ENCODE data around the gene ZNF383.

DNA sequence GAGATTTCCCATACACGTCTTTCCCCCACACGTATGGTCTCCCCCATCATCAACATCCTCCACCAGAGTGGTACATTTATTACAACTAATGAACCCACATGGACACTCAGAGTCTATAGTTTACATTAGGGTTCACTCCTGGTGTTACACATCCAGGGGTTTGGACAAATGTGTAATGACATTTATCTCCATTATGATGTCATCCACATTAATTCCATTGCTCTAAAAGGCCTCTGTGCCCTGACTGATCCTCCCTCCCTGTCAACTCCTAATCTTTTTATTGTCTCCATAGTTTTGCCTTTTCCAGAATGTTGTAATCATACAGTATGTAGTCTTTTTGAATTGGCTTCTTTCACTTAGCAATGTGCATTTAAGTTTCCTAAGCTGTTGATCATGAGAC lies 8.2 kb downstream of the ZNF383 start:
- TF ChIP-seq, protein P1, sequence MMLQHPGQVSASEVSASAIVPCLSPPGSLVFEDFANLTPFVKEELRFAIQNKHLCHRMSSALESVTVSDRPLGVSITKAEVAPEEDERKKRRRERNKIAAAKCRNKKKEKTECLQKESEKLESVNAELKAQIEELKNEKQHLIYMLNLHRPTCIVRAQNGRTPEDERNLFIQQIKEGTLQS (IDR thresholded peaks at IDR 0.05; ENCODE audit: borderline replicate concordance, extremely low read depth, low read depth, low read length), result no peak
- TF ChIP-seq, protein P2, sequence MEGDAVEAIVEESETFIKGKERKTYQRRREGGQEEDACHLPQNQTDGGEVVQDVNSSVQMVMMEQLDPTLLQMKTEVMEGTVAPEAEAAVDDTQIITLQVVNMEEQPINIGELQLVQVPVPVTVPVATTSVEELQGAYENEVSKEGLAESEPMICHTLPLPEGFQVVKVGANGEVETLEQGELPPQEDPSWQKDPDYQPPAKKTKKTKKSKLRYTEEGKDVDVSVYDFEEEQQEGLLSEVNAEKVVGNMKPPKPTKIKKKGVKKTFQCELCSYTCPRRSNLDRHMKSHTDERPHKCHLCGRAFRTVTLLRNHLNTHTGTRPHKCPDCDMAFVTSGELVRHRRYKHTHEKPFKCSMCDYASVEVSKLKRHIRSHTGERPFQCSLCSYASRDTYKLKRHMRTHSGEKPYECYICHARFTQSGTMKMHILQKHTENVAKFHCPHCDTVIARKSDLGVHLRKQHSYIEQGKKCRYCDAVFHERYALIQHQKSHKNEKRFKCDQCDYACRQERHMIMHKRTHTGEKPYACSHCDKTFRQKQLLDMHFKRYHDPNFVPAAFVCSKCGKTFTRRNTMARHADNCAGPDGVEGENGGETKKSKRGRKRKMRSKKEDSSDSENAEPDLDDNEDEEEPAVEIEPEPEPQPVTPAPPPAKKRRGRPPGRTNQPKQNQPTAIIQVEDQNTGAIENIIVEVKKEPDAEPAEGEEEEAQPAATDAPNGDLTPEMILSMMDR (IDR thresholded peaks at IDR 0.05 in 2 of 3, conservative IDR thresholded peaks at IDR 0.05 in 1 of 3; ENCODE audit: control insufficient read depth in 2 of 3, extremely low read depth in 1 of 3, insufficient read depth in 1 of 3, low read depth in 3 of 3, low read length in 3 of 3), result no peak
- TF ChIP-seq, protein P3, sequence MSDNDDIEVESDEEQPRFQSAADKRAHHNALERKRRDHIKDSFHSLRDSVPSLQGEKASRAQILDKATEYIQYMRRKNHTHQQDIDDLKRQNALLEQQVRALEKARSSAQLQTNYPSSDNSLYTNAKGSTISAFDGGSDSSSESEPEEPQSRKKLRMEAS (IDR thresholded peaks at IDR 0.05; ENCODE audit: low read depth, low read length), result no peak
- no peak for TF ChIP-seq POLR2AphosphoS5 (IDR thresholded peaks at IDR 0.05; ENCODE audit: low read length)
- TF ChIP-seq NFIC (IDR thresholded peaks at IDR 0.05; ENCODE audit: low read depth, low read length), result no peak
- TF ChIP-seq, protein P4, sequence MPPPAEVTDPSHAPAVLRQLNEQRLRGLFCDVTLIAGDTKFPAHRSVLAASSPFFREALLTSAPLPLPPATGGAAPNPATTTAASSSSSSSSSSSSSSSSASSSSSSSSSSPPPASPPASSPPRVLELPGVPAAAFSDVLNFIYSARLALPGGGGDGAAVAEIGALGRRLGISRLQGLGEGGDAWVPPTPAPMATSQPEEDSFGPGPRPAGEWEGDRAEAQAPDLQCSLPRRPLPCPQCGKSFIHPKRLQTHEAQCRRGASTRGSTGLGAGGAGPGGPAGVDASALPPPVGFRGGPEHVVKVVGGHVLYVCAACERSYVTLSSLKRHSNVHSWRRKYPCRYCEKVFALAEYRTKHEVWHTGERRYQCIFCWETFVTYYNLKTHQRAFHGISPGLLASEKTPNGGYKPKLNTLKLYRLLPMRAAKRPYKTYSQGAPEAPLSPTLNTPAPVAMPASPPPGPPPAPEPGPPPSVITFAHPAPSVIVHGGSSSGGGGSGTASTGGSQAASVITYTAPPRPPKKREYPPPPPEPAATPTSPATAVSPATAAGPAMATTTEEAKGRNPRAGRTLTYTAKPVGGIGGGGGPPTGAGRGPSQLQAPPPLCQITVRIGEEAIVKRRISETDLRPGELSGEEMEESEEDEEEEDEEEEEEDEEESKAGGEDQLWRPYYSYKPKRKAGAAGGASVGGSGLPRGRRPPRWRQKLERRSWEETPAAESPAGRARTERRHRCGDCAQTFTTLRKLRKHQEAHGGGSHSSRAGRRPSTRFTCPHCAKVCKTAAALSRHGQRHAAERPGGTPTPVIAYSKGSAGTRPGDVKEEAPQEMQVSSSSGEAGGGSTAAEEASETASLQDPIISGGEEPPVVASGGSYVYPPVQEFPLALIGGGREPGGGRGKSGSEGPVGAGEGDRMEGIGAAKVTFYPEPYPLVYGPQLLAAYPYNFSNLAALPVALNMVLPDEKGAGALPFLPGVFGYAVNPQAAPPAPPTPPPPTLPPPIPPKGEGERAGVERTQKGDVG (CRISPR knock-in tag; IDR thresholded peaks at IDR 0.05), result no peak
- no peak for TF ChIP-seq CEBPB (IDR thresholded peaks at IDR 0.05; ENCODE audit: borderline replicate concordance in 1 of 2, low read depth in 2 of 2, low read length in 2 of 2)
- no peak for TF ChIP-seq BACH1 (IDR thresholded peaks at IDR 0.05; ENCODE audit: borderline replicate concordance)
- TF ChIP-seq NRF1 (conservative IDR thresholded peaks at IDR 0.05; ENCODE audit: low read depth, low read length), result no peak
- TF ChIP-seq CBX3 (IDR thresholded peaks at IDR 0.05; ENCODE audit: borderline replicate concordance, low read depth), result no peak
- TF ChIP-seq FOS (IDR thresholded peaks at IDR 0.05; ENCODE audit: borderline replicate concordance, extremely low read depth, insufficient read length), result no peak
- TF ChIP-seq RAD21 (IDR thresholded peaks at IDR 0.05; ENCODE audit: insufficient read depth, low read depth, low read length), result no peak
